CD4-positive, alpha-beta T cell treated with Interleukin-15 for 1 hour (primary cell): ENCODE measurements around the gene TRIP13.
"Not testable (repeated sequence)": the region's sequence is repeated elsewhere in the genome, so short reads cannot be mapped to it uniquely, and the experiment has no call there.

Source experiments
- DNase-seq: peaks from one replicate; pipeline ENCODE4 v3.0.0-alpha.2; 2020

The TRIP13 gene

GRCh38 chr5:939368-939767 is 46.7 kb downstream of the TRIP13 start:
- DNase-seq: no peak

- DNase-seq: not testable (repeated sequence)
Measured at GRCh38 chr5:940741-941140, 48.1 kb downstream of the TRIP13 start.

GRCh38 chr5:943201-943917 is 50.7 kb downstream of the TRIP13 start:
- DNase-seq: no peak

DNA sequence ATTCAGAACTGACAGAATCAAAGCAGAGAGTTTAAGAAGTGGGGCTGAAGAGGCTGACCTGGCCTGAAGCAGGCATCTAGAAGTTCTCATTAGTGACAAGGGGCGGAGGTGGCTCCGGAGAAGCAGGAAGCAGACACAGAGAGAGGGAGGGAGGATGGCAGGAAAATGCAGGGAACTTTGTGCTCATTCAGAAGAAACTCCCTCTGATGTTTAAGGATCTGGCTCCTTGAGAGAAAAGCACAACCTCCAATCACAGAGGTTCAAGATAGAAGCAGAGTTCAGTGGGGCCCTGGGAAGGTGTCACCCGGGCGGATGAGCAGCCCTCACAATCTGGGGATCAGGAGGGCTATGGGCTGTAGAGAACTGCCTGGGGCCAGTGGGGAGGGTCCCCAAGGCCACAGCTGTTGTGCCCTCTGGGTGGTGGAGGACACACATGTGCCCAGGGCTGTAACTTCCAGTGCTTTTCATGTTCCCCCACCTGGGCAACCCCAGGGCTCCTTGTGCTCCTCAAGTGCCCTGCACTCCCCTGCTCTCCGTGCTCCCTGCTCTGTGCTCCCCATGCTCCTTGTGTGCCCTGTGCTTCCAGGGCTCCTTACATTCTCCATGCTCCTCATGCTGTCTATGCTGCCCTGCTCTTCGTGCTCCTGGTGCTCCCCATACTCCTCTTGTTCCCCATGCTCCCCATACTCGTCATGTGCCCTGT is 51.4 kb downstream of the TRIP13 start:
- no peak for DNase-seq

DNA sequence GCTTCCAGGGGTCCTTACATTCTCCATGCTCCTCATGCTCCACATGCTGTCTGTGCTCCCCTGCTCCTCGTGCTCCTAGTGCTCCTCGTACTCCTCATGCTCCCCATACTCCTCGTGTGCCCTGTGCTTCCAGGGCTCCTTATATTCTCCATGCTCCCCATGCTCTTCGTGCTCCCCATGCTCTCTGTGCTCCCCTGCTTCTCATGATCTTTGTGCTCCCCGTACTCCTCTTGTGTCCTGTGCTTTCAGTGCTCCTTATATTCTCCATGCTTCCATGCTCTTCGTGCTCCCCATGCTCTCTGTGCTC is 51.9 kb downstream of the TRIP13 start:
- no peak for DNase-seq

- DNase-seq: no peak
Measured at GRCh38 chr5:944992-945685, 52.5 kb downstream of the TRIP13 start.

GRCh38 chr5:945691-946551 is 53.2 kb downstream of the TRIP13 start:
- DNase-seq: no peak

DNA sequence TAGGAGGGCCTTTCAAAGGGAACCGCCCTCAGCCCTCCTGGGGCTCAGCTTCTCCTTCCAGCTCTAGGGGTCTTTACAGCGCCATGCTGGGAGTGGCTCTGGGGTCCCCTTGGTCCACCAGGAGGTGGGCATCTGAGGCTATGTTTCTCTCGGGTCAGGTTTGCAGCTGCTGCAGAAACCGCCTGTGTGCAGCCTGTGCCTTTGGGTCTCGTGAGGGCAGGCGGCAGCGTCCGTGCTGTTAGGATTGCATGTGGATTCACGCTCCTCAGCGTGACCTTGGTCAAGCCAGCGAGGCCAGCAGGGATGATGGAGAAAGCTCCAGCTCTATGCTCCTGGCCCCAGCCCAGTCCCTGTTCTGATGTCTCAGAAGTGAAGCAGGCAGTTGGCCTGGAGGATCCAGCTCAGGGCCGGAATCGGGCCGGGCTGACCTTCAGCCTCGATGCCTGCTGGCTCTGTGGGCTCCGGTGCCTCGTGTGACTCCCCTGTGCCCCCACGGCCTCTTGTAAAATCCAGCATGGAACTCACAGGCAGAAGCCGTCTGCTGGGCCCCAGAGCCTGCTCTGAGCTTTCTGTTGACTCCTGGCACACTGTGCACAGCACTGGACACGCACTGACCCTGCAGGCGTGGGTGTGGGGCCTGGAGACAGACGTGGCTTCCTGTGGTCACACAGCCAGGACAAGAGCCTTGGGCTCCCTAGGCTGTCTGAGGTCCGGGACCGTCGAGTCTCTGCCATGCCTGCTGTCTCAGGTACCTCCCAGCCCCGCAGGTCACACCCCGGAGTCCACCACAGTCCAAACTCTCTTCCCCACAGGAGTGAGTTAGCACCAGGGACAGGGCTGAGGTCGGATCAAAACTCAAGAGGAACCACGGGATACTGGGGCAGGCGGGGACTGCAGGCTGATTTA is 54.3 kb downstream of the TRIP13 start:
- no peak for DNase-seq

DNA sequence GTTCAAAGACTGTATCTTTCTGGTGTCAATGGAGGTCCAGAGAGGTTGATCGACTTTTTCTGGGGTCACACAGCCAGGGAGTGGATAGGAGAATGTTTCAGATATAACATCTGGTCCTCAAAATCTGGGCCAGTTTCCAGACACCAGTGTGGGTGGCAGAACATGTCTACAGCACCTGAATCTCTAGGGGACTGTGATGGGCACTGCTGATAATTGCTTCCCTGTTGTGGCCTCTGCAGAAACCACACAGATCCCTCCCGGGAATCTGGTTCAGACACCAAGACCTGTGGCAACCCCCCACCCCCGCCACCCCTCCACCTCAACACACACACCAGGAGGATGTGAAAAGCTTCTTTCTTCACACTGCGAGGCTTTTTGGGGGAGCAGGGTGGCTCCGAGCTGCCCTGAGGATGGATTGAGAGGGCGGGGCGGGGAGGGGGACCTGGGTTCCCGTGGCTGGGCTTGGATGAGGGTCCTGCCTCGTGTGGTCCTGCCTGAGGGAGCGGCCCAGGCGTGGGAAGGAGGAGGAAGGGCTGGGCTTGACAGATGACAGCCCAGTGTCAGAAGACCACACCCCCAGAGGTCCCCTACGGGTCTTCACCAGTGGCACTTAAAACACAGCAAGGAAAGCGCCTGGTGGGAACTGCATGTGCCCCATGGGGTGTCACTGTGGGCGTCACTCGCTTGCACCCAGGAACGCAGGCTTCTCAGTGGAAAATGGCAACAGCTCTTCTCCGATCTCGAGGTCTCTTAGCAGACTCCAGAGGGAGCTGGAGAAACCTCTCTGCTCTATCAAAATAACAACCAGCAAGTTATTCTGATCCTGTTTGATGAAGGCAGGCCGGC is 55.2 kb downstream of the TRIP13 start:
- no peak for DNase-seq

GRCh38 chr5:948472-949274 is 56.0 kb downstream of the TRIP13 start:
- no peak for DNase-seq

DNA sequence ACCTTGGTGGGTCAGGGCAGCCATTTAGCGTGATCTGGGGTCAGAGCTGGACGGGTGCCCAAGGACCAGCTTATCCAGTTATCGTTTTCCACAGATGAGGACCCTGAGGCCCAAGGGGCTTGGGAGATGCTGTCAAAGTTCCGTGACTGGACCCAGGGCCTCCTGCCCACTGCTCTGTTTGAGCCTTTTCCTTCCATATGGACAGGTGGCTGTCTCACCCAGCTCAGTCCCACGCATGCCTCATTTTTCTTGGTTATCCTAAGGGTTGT is 56.5 kb downstream of the TRIP13 start:
- DNase-seq: no peak

GRCh38 chr5:949815-950560 is 57.3 kb downstream of the TRIP13 start:
- DNase-seq: no peak

GRCh38 chr5:951940-952596 is 59.4 kb downstream of the TRIP13 start:
- no peak for DNase-seq

- no peak for DNase-seq
Measured at GRCh38 chr5:952597-953271, 60.0 kb downstream of the TRIP13 start.

GRCh38 chr5:953535-954449 is 61.1 kb downstream of the TRIP13 start:
- DNase-seq: no peak

- DNase-seq: no peak
Measured at GRCh38 chr5:955886-956761, 63.4 kb downstream of the TRIP13 start.
